NCI-H1694 treated with DMSO at 0.1 percent for 48 hours (cell line): ENCODE results near the gene HOXB3.
"Not testable (repeated sequence)": the region's sequence is repeated elsewhere in the genome, so short reads cannot be mapped to it uniquely, and the experiment has no call there.

Source experiments
- DNase-seq: peaks from one replicate; lab custom pipeline; 2025; lab: John Stamatoyannopoulos, UW

The HOXB3 gene

DNA sequence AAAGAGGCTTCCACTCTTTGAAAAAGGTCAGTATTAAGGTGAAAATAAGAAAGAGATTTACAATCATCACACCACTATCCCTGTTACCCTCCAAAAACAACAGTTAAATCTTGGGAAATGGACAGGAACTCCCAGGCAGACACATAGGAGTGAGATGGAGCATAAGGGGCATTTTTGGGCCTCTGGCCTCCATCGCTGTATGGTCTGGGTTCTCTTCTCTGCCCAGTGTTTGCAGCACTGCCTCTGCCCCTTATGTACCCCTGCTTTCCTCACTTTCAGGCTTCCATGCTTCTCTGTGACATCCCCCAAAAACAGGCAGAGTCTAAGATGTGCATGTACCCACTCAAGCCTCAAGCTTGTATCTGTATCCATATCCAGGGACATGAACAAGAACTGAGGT lies 44.5 kb downstream of the HOXB3 start:
- DNase-seq: no peak

DNA sequence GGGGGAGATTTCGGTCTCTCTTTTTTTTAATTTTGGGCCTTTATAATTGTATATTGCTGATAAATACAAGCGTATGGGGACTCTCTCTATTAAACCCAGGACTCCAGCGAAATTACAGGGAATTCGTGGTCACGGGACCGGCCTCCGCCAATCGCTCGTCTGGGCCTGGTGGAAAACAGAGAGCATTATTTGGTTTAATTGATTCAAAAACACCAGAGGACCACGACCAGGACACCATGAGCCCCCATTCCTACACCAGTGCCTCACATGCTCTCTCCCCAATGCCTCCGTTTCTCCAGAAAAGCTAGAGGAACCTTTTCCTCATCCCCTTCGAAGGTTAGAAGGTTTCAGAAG lies 45.0 kb downstream of the HOXB3 start, which contains the start of gene HOXB2:
Gene HOXB2, minus strand, starts transcription at position 88 of the 354 bp plus-strand sequence. CDS start 198 bp downstream, outside the sequence.
- DNase-seq: peak; percentile 48

DNA sequence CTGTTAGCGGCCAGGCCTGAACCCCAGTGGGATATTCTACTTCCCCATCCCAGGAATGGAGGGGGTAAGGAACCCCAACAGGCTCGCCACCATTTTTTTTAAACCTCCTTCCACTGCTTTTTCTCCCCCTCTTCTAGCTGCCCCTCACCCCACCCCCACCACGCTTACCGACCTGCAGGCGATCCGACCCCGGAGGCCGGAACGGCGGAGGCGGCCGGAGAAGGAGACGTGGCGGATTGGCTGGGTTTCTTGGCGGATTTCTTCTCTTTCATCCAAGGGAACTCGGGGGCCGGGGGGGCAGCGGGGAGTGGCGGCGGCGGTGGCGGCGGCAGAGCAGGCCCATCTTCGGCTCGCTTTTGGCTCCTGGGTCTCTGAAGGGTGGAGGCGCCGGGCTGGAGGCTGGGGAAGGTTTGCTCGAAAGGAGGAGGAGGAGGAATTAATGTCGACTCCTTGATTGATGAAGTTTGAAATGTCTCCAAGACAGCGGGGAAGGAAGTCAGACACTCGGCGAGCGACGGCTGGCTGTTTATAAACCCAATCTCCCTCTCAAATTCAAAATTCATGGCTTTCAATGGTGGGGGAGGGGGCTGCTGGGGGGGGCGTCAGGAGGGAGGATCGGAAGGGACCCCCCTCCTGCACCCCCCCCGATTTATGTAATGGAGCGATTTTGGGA lies 45.6 kb downstream of the HOXB3 start:
- DNase-seq: no peak

GRCh38 chr17:48543854-48544348 lies 46.1 kb downstream of the HOXB3 start:
- peak; percentile 24 for DNase-seq

DNA sequence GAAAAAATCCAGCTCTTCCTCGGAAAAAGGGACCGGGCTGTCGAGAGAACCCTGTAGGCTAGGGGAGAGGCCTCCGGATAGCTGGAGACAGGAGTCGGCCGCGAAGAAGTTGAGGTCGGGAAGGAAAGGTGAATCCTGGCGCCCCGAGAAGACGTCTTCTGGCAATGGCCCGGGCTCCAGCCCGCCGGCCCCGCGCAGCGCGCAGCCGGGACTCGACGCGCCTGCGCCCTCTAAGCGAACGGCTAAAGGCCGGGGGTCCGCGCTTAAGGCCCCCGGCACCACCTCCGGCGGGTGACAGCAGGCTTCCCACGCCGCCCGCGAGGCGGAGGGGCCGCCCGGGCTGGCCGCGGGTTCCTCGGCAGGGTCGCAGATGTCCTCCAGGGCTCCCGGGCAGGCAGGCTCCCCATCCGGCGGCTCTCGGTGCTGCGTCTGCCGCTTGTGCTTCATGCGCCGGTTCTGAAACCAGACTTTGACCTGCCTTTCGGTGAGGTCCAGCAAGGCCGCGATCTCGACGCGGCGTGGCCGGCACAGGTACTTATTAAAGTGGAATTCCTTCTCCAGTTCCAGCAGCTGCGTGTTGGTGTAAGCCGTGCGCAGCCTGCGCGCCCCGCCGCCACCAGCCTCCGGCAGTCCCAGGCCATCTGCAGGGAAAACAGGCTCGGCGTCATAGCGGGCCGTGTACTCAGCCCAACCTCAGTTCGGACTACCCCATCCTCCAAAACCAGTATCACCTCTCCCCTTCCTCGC lies 46.8 kb downstream of the HOXB3 start:
- DNase-seq: peak; percentile 23

GRCh38 chr17:48542698-48543106 lies 47.3 kb downstream of the HOXB3 start:
- DNase-seq: no peak

DNA sequence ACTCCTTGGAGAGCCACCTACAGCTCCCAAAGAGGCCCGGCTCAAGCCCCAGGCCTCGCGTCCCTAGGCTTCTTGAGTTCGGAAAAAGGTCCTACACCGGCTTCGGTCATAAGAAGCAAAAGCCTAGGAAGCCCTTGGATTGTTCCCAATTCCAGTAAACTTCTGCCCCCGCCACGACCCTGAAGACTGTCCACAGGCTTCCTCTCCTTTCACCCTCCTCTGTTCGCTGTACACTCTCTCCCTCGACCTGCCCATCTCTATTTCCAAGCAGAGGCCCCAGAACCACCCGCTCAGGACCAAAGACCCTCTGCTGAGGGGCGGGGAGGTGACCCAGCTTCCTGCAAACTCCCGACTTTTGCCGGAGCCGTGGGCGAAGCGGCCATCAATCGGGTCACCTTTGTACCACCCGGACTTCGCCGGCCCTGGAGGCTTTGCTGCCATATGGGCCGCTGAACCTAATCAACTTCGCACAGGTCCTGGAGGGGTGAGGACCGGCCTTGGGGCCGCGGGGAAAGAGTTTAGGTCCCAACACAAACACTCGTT lies 47.9 kb downstream of the HOXB3 start:
- DNase-seq: no peak

DNA sequence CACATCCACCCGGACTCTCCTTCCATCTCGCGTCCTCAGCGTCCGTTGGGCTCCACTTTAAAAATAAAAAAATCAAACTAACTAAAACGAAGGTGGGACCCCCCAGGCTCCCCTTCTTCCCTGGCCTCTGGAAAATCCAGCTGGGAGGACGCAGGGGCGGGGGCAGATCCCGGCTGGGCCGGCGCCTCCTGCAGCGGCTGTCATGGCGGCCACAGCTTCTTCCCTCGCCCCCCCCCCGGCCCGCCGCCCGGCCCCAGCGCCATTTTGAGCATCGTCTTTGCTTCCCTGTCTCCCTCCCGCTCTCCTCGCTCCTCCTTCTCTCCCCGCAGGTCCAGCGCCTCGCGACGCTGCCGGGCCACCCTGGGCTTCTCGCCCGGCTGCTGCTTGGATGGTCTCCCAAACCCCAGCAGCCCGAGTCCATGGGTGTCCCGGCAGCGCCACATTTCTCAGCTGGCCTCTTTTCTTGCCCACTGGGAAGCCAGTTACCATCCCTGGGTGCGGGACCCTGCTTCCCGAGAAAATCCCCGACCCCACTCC lies 48.4 kb downstream of the HOXB3 start:
- no peak for DNase-seq

GRCh38 chr17:48541036-48541576 lies 48.9 kb downstream of the HOXB3 start:
- DNase-seq: no peak

GRCh38 chr17:48540213-48540612 lies 49.8 kb downstream of the HOXB3 start:
- no peak for DNase-seq

- DNase-seq: no peak
These were observed 50.9 kb downstream of the HOXB3 start for GRCh38 chr17:48539177-48539576.

- DNase-seq: no peak
These were observed 52.7 kb downstream of the HOXB3 start for GRCh38 chr17:48537316-48537715.

GRCh38 chr17:48535793-48536559 lies 54.1 kb downstream of the HOXB3 start:
- DNase-seq: not testable (repeated sequence)

DNA sequence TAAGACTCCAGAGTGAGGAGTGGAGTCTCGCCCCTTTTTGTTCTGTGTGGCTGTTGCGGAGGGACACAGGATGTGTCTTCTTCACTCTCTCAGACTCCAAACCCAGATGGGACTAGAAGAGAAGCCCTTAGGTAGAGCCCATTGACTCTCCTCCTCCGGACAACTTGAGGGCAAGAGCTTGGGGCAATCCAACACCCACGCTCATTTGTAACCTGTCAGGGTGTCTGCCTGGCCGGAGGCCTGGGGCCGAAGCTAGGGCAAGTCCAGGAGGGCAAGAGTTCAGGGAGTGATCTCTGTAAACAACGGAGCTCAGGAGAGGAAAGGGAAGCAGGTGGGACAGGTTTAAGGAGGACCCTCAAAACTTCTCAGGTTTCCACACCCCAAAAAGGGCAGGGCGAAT lies 57.8 kb downstream of the HOXB3 start:
- DNase-seq: no peak

DNA sequence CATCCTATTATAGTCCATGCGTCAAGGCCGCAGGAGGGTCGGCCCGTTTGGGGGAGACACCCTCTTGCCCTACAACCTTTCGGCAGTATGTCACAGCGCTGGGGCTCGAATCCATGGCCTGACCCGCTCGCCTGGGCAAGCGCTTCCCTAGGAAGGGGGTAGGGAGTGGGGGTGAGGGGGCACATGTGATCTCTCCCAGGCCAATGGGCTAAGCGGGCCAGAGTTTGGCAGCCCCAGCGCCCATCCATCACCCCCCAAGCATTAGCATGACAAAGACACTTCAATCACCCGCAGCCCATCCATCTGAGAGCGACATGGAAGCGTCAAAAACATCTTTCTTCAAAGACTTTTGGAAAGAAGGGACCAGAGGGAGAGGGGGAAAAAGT lies 59.2 kb downstream of the HOXB3 start, which contains the start of gene HOXB1:
Gene HOXB1, minus strand, starts transcription at position 125 of the 386 bp plus-strand sequence. Its CDS starts 107 bp downstream, at position 18.
- no peak for DNase-seq

- no peak for DNase-seq
These were observed 59.7 kb downstream of the HOXB3 start for GRCh38 chr17:48530208-48530886.

- no peak for DNase-seq
These were observed 60.4 kb downstream of the HOXB3 start for GRCh38 chr17:48529683-48530009.

GRCh38 chr17:48528936-48529682 lies 60.9 kb downstream of the HOXB3 start:
- DNase-seq: no peak

DNA sequence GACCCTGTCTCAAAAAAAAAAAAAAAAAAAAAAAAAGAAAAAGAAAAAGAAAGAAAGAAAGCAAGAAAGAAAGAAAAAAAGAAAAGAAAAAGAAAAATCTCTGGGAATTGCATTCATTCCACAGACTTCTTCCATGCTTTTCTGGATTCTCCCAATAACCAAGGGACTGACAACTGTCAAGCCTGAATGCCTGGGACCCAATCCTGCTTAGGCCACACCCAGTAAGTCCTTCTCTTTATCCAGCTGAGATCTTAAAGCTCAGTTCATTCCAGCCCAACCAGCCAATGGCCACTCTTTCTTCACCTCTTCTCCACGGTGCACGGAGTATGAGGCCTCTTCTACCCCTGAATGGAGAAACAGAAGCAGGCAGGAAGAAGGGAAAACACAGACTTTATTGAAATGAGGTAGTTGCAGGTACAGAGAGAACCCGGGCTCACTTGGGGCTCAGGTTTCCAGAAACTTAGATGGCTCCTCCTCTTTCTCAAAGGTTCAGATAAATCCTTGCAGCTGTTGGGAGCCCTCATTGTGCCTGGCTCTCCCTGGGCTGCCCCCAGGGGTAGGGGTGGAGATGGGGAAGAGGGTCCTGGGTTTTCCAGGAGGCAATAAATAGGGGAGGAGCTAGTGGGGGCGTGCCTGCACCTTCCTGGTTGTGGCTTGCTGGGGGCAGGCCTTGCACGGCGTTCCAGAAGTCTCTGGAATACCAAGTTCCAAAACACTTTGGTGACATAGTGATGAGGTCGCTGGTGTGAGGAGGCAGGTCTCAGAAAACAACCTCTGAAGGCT lies 61.7 kb downstream of the HOXB3 start:
- no peak for DNase-seq

- no peak for DNase-seq
These were observed 62.5 kb downstream of the HOXB3 start for GRCh38 chr17:48527547-48527932.
